Mucosa of gallbladder (tissue), 1 donor: ENCODE measurements around the gene LAYN. TPM values are rescaled to one million over a fixed set of nuclear protein-coding genes. Genes with fewer than 3 reads are reported as not detected.

ENCODE experiments used
- DNase-seq: peaks from one replicate; pipeline ENCODE4 v3.0.0-alpha.2; 2020; ENCODE audit warnings: low spot score
- total RNA-seq: library from RNA; stranded (reverse); gene quantifications from one replicate; pipeline ENCODE4 v1.2.1, GENCODE V29; 2021
- donor health status: DM: no; HTN: no; CAD: no.

LAYN gene
- total RNA-seq, 1 donor from 2014 or later = 20.5 TPM

DNA sequence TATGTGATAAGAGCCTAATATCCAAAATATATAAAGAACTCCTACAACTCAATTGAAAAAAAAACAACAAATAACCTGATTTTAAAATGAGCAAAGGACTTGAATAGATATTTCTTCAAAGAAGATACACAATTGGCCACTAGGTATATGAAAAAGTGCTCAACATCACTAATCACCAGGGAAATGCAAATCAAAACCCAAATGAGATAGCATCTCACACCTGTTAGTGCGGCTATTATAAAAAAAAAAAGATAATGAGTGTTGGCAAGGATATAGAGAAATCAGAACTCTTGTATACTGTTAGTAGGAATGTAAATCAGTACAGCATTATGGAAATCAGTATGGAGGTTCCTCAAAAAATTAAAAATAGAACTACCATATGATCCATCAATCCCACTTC lies 55.8 kb downstream of the LAYN start:
- no peak for DNase-seq

DNA sequence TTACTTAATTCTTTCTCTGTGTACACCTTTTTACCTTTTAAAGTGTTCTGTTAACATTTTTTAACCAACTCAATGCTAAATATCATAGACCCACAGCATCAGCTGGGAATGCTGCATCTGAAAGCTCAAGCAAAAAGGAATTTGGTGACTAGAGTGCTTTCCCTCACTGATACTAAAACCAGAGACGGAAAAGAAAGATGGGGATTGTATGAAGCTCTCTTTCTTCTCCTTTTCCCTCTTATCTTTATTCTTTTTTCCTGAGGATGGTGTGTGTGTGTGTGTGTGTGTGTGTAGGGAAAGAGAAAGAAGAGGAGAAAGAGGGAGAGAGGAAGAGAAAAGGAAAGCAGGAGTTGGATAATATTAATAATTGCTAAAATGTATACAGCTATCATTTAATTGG lies 57.6 kb downstream of the LAYN start:
- DNase-seq = no peak

DNA sequence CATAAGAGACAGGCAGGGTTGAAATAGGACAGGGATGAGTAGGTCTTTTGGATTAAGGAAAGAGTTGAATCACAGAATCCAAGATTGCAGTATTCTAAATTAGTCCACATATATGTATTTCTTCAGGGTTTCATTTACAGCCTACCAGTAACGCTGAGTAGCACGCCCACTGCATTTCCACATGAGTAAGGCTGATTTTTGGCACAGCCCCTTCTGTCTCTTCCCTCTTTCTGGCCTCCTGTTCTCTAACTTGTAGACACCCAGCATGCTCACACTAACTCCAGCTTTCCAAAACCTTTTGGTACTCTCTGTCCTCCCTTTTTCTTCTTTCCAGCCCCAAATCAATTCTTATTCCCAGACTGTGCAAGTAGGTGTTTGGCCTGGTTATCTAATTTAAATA lies 58.0 kb downstream of the LAYN start:
- no peak for DNase-seq

DNA sequence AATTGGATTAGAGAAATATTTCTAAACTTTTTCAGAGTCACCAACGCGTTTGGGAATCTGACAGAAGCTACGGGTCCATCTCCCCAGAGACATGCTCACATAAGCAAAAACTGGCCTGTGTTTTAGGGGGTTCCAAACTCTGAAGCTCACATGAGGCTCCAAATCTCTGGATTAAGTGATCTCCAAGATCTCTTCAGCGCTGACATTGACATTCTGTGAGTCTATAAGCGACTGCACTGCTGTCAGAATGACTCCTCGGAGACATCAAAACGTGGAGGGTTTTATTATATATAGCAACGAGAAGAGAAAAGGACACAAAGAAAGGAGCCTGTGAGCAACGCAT lies 61.1 kb downstream of the LAYN start:
- no peak for DNase-seq

DNA sequence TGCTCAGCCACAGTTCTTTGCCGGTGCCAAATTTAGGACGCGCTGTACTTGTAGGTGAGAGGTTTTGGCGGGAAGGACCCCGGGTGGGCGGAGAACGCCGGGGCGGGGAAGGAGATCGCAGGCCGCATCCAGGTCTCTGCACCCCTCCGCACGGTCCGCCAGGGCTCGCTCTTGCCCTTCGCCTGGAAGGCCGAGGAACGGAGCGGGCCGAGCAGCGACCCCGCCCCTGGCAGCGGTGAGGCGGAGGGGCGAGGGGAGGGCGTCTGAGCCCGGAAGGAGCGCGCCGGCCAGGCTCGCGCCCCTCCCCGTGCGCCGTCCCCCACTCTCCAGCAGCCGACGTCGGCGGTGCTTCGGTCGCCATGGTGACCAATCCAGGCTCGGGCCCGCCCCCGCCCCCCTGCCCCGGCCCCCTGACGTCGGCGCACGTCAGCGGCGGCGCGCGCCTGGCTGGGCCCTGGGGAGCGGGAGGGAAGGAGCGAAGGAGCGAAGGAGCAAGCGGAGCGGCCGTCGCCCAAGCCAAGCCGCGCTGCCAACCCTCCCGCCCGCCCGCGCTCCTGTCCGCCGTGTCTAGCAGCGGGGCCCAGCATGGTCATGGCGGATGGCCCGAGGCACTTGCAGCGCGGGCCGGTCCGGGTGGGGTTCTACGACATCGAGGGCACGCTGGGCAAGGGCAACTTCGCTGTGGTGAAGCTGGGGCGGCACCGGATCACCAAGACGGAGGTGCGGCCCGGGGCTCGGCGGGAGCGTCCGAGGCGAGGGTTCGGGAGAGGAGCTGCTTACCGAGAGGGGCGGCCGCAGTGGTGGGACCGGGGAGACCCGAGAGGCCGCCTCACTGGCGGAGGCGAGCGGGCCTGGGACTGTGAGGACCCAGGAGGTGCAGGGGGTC lies 61.7 kb downstream of the LAYN start, which contains the start of gene SIK2:
Gene SIK2, plus strand, starts transcription at position 471 of the 886 bp plus-strand sequence. Its CDS starts 115 bp downstream, at position 586.
- DNase-seq = peak; percentile 96

DNA sequence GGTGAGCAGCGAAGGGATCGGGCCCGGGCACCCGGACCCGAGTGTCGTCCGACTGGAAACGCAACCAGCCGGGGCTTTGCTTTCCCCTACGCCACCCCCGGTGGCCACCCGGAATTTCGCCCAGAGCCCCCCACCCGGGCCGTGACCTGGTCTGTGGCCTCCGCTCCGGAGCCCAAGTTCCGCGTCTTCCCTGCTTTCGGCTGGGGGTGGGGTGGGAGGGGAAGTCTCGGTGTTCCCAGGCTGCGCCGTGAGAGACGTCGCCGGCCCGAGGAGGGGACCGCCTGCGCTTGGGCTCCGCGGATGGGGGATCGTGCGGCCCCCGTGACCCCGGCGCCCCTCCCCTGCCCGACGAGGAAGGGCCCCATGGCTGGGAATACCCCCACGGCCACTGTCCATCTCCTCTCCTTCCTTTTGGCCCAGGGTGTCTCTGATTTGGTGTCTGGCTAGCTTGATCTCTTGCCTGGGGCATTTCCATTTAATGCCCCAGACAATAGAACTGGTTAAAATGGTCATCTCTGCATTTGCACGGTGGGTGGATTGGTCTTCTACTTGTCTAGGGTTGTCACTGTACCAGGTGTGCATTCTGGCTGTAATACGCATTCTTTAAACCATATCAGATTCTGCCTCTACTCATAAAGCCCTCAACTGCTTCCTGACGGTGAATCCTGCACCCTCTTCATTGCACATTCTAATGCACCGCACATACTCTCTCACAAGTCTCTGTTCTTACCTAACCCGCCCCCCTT lies 62.5 kb downstream of the LAYN start:
- DNase-seq = peak; percentile 28

DNA sequence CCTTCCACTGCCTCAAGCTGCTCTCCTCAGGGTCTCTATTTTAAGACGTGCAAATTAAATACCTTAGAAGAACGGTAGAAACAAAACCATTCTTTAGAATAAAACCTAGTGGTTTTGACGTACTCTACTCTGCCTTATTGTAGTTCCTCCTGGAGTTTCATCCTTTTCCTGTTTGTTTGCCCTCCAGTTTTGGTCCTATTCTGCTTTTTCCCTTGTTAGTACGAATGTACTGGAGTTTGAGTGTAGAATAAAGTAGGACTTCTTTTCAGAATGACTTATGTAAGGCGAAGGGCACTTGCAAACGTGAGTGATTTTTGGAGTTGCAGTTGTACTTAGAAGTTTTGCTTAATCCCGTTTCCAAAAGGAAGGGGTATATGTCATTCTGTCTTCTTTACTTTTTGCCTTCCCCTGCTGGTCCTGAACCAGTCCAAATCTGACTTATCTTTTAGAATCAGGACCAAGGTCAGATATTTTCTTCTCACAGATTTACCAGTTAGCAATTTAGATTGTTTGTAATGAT lies 63.2 kb downstream of the LAYN start:
- DNase-seq = no peak

DNA sequence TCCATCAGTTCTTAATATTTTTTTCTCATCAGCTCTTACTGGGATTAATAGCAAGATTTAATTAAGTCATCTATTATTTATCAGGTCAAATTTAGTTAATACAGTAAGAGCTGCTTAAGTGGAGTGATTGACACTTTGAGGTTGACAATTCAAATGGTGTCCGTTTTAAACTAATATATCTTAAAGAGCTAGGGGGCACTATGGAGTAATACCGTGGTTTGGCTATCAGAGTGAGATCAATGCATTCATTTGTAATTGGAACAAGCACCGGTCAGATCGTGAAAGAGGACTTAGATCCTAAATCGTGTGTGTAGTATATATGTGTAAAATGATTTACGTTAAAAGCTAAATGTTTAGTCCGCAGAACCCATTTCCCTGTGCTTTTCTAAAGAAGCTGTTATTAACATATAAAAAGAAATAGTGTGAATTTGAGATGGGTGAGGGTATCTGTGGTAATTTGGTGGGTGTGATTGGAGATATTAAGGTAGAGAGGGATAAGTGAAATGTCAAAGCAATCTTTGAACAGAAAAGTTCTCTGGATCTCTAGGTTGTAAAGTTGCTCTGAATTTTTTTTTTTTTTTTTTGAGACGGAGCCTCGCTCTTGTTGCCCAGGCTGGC lies 64.0 kb downstream of the LAYN start:
- no peak for DNase-seq

DNA sequence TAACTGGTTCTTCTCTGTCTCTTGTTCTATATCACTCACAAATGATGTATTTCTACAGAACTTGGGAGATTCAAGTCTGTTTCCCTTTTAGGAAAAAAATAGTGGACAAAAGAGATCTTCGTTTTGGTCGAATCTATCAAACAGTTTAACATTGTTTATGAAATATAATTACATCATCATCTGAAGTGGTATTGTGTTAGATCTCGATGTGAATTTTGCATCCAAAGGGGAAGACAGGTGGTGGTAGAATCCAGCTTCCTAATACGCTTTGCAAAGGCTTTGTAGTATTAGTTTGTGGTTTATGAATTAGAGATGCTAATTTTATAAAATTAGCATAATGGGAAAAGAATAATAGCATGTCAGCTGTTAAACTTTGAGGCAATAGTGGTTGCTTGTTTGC lies 65.2 kb downstream of the LAYN start:
- no peak for DNase-seq

DNA sequence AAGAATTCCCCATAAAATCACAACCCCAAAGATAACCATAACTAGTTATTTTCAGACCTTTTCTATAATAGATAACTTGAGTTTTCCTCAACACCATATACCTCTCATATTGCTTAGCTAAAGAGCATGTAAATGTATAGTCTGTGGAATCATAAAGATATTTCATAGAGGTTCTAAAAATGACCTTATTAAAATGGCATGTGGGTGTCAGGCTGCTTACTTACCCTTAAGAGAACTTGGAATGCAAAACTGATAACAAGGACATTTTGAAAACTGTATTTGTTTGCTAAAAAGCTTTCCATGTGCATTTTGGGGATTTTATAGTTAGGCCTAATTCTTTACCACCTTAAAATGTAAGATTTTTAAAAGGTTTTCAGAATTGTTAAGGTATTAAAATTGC lies 66.5 kb downstream of the LAYN start:
- no peak for DNase-seq

DNA sequence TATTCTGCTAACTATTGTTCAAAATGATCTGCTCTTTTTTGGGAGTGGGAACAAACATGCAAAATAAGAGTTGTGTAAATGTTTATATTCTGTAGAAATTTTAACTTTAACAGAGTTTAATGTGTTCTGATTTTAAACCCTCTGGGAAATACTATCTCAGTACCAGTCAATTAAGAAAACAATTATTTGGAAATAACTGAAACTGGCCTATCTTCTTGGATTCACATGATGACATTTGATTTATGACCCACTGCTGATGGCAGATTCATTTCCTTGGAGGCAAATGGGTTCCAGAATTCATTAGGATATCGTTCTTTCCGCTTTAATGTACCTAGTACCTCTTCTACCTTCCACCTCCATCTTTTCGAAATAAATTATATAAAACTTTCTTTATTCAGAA lies 67.2 kb downstream of the LAYN start:
- DNase-seq = no peak

Other genes with a start within 250 kb of the LAYN start
- 14.0 TPM for gene POU2AF3, start 242.2 kb upstream of the LAYN start, total RNA-seq
- gene POU2AF1, start 161.4 kb upstream of the LAYN start, total RNA-seq = 12.9 TPM
- gene BTG4, start 28.3 kb upstream of the LAYN start, total RNA-seq = not detected
- not detected for gene HOATZ, start 25.9 kb upstream of the LAYN start, total RNA-seq
- 27.6 TPM for gene SIK2, start 61.7 kb downstream of the LAYN start, total RNA-seq
- 42.4 TPM for gene PPP2R1B, start 225.7 kb downstream of the LAYN start, total RNA-seq